K562 (cell line): ENCODE data around the gene CD300LB.

Experiments
- HDGF ChIP-seq: fragments of 450-650 bp; IDR thresholded peaks from 2 replicates; pipeline ENCODE4 v1.6.1; 2016
- KDM4B ChIP-seq, 2 experiments: fragments of 450-650 bp in 1 of 2; sonication (generic) in 1 of 2; IDR thresholded peaks; 2 replicates each; pipeline ENCODE4 v1.6.1; 2016 to 2017; ENCODE audit warnings: borderline replicate concordance in 2 of 2, antibody characterized with exemption in 1 of 2, low read depth in 1 of 2, mild to moderate bottlenecking in 1 of 2
- SOX6 ChIP-seq: fragments of 450-650 bp; IDR thresholded peaks from 2 replicates; pipeline ENCODE4 v1.6.1; 2014; ENCODE audit warnings: mild to moderate bottlenecking
- TF ChIP-seq, protein P1 (sequence below), 3 experiments: IDR thresholded peaks in 2 of 3; conservative IDR thresholded peaks in 1 of 3; 2 replicates each; pipeline ENCODE4 v1.5.1; 2011 to 2012; ENCODE audit warnings: low read length in 3 of 3, mild to moderate bottlenecking in 3 of 3, control low read depth in 2 of 3, improper control_type of control experiment in 1 of 3, inconsistent platforms in 1 of 3, low read depth in 1 of 3, mixed read lengths in 1 of 3, moderate library complexity in 1 of 3; ENCODE audit not compliant: insufficient read depth in 2 of 3

DNA sequence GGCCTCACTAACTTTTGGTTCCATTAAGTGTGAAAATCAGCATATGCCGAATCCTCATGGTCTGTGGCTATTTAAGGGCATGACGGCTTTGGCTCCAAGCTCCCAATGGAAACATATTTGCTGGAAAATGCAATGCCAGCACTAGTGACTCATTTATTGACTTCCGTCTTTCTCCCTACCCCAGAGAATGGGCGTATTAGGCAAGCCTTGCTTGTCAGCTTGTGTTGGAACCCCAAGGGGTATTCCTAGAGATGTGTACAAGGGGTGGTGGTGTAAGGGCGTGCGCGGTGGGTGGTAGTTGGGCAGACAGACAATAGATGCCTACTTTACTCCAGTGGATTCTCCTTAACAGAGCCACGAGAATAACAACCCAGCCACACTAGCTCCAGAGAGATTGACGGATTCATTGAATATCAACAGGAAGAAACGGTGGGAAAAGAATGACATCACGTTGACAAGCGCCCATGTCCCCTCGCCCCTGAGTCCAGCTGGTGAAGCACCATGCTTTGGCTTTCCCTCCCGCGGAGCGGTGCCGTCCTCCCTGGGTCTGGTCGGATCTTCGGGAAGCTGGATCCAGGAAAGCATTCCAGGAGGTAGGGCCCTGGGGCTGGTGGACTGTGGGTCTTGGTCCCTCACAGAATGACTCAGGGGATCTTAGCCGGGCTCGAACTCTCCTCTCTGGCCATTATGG lies 10.3 kb downstream of the CD300LB start:
- TF ChIP-seq HDGF, result no peak
- TF ChIP-seq KDM4B (IDR thresholded peaks at IDR 0.05; ENCODE audit: borderline replicate concordance in 2 of 2, low read depth in 1 of 2), result no peak
- TF ChIP-seq SOX6, result no peak
- TF ChIP-seq, protein P1, sequence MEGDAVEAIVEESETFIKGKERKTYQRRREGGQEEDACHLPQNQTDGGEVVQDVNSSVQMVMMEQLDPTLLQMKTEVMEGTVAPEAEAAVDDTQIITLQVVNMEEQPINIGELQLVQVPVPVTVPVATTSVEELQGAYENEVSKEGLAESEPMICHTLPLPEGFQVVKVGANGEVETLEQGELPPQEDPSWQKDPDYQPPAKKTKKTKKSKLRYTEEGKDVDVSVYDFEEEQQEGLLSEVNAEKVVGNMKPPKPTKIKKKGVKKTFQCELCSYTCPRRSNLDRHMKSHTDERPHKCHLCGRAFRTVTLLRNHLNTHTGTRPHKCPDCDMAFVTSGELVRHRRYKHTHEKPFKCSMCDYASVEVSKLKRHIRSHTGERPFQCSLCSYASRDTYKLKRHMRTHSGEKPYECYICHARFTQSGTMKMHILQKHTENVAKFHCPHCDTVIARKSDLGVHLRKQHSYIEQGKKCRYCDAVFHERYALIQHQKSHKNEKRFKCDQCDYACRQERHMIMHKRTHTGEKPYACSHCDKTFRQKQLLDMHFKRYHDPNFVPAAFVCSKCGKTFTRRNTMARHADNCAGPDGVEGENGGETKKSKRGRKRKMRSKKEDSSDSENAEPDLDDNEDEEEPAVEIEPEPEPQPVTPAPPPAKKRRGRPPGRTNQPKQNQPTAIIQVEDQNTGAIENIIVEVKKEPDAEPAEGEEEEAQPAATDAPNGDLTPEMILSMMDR (IDR thresholded peaks at IDR 0.05 in 2 of 3, conservative IDR thresholded peaks at IDR 0.05 in 1 of 3; ENCODE audit: insufficient read depth in 2 of 3, low read depth in 1 of 3, low read length in 3 of 3), result no peak
